CD4-positive, alpha-beta T cell treated with Interferon alpha-2 for 1 hour (primary cell): ENCODE measurements around the gene NIPAL4.

Experiments used
- DNase-seq, 2 donors: peaks; one replicate each; pipeline ENCODE4 v3.0.0-alpha.2; 2020 to 2022

Gene NIPAL4

DNA sequence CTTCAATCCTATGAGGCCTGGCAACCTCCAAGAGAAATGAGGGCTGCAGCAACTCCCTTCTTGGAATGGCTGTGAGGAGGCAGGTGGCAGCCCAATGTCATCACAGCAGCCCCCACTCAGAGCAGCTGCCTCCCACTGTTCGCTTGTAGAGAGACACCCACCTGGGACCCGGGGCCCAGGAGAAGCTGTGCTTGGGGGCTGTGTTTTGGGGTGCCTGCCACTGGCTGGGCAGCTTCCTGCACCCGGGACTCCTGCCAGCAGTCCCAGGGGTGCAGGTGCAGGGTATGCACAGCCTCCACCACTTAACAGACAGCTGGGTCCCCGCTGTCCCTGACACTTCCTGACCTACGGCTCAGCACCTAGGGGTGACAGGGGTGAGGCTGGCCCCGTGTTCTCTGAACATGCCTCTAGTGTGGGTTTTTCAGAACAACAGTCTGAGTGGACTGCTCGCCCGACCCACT, 26.2 kb downstream of the NIPAL4 start:
- peak in 1 of 2 donors; percentile 12 for DNase-seq

DNA sequence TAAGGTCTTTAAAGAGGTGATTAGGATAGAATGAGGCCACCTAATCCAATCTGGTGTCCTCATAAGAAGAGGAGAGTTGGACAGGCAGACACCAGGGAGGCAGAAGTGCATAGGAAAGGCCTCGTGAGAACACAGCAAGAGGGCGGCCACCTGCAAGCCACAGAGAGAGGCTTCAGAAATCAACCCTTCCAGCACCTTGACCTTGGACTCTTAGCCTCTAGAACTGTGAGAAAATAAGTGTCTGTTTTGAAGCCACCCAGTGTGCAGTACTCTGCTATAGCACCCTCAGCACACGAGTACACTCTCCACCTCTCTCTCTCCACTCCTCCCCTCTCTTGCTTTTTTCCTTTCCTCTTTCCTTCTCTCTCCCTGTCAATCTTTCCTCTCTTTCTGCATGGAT, 26.8 kb downstream of the NIPAL4 start:
- DNase-seq: no peak

DNA sequence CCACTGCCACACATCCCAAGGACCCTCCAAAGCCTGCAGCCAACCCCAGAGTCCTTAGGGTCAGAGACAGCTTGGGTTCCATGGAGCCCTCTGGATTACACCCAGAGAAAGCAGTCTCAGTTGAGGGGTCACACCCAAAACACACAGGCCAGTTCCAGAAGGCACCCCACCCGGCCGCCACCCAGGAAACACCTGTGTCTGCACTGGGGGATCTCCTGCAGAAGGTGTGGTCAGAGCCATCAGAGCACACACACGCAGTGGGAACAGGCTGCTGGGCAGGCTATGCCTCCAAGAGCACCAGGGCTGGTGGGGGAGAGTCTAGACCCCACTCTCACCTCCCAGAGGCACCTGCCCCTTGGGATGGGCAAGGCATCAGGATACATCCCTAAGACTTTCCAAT, 27.3 kb downstream of the NIPAL4 start:
- peak; percentile 17 to 64 for DNase-seq

DNA sequence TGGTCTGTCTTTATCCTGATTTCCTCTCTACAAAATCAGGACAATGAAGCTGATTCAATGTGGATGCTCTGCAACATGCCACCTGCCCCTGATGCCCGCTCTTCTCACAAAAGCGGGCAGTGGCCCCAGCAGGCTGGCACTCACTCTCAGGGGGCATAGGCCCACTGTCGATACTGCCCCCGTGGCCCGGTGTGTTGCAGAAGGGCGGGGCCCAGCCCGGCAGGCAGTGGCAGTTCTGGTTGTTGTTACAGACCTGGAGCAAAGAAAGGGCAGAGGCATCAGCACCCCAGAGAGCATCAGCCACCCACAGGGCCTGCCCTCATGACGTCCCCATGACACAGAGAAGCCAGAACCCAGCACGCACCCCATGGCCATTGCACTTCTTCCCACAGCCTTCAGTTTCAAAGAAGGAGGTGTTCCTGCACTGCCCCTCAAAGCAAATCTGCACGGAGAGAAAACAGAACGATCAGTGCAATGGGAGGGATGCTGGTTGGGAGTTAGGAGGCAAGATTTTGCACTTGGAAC, 31.5 kb downstream of the NIPAL4 start:
- no peak for DNase-seq

DNA sequence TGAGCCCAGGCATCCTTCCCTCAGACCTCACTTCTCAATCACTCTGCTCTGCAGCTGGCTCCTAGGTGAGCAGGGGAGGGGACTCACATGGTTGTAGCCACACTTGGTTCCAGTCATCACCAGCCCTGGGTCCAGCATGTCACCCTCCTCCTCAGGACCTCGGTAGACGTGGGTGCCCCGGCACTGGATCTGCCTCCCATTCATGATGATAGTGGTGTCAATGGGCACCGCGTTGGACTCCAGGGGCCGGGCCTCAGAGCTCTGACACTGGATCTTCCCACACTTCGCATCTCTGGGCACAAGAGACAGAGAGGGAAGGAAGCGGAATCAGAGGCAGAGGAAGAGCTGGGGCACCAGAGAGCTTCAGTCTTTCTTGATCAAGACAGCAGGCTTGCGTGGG, 32.9 kb downstream of the NIPAL4 start:
- no peak for DNase-seq

DNA sequence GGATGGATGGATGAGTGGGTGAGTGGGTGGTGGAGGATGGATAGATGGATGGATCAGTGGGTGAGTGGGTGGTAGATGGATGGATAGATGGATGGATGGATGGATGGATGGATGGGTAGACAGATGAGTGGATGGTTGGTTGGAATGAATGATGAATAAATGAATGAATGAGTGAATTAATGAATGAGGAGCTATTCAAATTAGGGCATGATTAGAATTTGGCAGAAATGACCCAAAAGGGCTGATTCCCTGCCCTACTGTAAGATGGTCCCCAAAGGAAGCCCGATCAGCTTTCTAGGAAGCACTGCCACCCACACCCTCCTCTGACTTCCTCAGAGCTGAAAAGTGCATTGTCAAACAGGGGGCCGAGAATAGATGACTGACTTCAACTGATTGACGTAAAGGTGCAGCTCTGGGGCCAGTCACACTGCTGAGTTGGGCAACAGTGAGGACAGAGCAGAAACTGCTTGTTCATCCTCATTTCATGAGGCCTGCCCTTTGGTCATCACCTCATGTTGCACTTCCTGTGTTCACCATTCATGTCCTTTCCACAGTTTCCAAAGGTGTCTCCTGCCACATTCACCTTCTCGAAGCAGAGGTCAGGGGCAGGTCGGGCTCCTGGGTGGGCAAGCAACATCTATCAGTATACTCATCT, 34.3 kb downstream of the NIPAL4 start:
- DNase-seq: peak in 1 of 2 donors; percentile 68

DNA sequence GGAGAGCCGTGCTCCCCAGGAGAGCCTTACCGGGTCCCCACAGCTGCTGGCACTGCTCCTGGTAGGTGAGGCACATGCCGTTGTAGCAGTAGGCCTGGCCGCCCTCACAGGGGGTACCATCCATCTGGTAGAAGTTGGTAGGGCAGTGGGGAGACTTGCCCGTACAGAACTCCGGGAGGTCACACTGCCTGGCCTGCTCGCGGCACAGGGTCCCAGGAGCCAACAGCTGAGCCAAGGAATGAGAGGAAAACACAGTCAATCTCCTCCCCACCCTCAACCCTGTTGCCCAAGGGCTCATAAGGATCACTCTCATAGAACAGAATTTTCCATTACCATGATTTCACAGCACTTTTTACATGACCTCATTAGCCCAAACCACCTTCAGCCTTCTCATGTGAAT, 36.9 kb downstream of the NIPAL4 start:
- DNase-seq: no peak

DNA sequence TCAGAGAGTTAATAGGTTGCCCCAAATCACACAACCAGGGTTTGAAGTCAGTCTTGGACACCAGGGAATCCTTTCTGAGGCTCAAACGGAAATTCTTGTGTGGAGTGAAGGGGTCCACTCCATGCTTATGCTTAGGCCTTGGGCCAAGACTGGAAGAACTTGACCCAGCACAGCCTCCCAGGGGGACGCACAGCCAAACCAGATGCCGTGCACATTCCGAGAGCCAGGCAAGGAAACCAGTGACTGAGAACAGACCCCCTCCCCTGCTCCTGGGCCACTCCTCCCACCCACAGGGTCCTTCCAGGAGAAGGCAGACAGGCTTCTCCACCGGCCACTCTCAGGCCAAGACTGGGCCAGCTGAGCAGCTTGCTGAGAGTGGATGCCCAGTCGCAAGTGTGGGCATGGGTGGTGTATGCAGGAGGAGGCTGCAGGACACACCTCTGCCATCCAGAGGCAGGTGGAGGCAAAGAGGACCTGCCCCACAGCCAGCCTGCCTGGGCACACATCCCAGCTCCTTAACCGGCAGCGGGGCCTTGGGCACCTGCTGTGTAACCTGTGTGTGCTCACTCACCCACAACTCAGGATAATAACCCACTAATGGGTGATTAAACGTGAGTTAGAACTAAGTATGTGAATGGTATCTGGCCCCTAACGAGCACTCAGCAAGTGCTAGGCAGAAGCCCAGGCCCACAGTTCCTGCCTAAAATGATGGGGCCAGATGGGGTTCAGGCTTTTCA, 38.0 kb downstream of the NIPAL4 start:
- DNase-seq: no peak

DNA sequence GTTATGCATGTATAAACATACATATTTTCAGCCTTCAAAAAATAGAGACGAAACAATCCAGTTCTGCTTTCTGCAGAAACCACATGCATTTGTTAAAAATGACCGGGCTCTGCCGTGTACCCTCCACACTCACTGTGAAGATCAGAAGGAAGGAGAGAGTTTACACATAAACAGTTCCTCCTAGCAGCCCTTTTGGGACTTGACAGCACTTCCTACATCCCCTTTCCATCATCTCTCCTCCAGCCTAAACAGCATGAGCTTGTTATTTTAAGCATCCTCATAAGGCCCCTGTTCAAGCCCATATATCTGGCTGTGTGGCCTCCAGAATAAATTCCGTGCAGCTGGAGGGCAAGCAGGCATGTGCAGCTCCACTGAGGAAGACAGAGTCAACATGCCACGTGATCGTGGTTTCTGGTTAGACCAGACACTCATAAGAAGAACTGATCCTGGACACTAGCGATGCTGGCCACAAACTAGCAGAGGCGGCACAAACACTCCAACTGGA, 42.2 kb downstream of the NIPAL4 start:
- DNase-seq: peak in 1 of 2 donors; percentile 47

DNA sequence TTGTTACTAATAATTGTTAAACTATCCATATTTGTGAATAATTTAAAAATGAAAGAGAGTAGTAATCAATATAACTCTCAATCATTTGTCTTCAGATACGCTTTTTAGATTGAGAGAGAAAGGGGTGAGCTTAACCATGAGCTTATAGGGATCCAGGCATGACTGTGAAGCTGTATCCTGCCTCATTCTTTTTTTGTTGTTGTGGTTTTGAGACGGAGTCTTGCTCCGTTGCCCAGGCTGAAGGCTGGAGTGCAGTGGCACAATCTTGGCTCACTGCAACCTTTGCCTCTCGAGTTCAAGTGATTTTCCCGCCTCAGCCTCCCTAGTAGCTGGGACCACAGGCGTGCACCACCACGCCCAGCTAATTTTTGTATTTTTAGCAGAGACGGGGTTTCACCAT, 44.0 kb downstream of the NIPAL4 start:
- no peak for DNase-seq

DNA sequence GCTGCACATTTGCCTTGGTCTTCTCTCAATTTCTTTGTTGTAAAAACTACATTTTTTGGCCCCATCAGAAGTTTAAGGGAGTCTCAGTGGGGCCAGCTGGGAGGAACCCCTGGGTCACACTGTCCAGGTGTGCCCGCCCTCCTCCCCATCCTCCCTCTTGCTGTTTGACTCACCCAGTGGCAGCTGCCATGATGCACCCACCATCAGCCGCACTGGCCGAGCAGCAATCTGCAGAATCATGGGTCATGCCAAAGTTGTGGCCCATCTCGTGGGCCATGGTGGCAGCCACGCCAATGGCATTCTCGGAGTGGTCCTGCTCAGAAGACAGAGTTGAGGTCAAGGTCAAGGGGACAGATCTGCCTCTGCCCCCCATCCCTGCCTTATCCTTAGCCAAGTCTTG, 45.5 kb downstream of the NIPAL4 start:
- no peak for DNase-seq

DNA sequence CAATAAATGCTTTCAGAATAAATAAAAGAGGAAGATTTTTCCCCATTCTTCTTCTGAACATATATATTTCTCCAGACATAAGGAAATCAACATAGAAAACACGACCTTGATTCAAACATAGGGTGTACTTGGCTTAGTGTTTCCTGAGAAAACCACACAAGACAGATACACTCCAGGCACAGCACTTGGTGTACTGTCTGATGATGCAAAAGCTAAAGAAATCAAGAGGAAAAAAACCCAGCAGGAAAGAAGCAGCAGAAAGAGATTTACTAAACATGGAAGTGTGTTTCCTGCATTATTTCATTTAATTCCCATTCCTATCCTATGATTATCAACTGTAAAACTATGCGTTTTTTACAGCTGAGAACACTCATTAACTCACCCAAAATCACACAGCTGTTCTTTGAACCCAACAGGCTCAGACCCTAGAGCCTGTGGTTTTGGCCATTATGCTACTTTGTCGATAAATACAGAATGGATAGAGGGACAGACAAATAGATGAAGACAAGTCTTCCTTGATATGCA, 46.1 kb downstream of the NIPAL4 start:
- DNase-seq: no peak

DNA sequence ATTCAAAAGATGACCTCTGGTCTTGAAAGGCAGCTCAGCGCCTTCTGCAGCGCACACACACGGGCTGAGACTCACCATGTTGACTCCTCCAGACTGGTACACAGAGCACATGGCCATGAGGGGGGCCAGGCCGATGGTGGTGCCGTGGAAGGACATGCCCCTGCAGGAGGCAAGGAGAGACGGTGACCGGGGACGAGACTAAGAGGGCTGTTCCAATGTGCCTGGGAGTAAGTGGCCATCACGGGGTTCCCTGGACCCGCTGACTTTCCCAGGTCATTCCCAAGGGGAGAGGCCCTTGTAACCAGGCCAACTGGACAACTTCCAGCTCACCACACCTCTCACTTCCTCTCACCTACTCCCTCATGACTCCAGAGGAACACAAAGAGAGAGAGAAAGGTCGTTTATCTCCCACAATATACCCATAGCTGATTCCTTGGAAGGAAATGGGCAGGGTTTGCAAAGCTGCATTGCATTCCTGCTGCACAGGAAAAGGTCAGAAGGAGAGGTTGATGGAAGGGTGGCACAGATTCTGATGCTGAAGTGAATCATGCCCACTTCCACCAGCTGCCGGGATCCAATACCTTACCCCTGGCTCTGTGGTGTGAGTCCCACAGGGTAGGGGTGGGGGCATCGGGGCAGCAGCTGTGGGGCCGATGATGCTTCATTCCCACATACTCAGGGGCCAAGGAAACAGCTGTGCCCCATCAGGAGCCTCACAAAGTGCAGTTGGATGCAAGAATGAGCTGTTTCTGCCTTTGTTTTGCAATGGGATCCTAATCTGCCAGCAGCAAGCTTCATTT, 47.2 kb downstream of the NIPAL4 start:
- no peak for DNase-seq

DNA sequence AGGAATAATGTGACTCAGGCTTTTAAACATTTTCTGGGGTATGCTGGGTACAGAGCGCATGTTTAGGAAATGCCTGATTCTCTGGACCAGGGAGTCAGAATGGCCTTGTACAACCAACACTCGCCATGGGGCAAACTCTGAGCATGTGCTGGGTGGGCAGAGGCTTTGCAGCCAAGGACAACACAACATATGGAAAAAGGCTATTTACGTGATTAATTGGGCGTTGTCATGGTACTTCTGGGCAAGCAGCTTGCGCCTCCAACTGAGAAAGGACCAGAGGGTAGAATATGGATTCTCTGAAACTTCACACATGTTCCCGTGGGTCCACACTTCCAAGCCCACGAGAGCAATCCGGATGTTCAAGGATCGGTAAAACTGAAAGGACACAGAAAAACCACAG, 49.1 kb downstream of the NIPAL4 start:
- no peak for DNase-seq

DNA sequence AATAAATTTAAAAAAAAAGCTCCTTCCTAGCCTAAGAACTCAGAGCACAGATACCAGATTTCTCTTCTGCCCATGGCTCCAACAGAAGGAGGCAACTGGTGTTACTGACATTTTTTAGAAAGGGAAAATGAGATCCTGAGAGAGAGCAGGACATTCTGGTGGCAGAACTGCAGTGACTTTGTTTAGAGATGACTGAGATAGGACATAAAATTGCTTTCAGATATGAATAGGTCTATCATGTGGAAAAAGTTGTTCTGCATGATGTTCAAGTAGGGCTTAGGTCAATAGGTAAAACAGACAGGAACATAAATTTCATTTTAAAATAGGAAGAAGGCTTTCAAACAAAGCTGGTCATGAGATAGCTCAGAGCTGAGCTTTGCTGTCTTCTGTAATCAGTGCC, 49.6 kb downstream of the NIPAL4 start:
- DNase-seq: no peak

DNA sequence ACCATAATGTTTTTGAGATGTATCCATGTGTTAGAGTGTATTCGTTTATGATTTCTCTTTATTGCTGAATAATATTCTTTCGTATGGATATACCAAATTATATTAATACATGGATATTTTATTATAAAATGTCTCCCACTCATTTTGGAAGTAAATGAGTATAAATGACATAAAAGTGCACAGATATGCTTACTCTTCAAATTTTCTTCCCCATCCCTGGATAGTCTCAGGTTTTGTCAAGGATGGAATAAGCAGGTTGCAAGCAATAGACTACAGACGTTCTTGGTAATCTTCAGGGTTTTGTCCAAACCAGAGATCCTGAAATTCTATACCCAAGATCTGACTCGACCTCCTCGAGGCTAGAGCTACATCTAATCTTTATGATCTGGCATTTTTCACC, 50.7 kb downstream of the NIPAL4 start:
- DNase-seq: no peak

DNA sequence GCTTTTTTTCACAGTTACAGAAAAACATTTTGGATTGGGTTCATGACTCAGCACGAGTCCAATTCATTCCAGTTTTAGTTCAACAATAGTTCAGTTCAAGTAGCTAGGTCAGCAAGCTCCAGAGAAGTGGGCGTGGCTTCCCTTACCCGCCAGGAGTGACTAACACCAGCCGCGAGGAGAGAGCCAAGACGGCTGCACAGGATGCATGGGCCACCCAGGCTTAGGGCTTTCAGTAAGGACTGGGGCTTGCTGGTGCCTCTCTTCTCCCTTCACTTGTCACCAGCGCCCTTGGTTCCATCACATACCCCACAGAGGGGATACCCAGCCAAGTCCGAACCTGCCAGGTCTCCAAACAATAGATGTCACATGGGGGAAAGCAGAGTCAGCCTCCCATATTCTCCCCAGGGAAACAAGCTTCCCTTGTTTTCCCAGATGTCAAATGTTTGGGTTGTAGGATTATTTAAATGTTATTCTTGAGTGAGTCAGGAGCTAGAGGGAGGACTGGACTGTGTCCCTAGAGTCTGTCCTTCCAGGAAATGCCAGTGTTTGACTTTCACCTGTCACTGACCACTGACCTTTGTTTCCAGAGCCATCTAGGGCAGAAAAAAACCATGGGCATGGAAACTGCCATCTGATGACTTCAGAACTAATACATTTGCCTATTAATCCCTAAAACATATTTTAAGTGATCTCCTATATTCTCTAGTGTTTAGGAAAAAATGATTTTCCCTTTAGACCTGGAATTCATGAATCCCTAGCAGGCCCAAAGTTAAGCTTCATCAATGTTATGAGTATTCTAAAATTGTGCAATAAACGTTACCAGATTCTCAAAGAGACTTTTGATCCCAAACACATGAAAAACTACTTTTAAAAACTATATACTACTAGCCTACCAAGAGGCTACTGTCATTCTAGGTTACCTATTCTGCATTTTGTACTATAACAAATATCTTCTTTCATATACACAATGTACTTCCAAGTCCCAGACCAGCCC, 51.9 kb downstream of the NIPAL4 start:
- DNase-seq: peak; percentile 11 to 31

DNA sequence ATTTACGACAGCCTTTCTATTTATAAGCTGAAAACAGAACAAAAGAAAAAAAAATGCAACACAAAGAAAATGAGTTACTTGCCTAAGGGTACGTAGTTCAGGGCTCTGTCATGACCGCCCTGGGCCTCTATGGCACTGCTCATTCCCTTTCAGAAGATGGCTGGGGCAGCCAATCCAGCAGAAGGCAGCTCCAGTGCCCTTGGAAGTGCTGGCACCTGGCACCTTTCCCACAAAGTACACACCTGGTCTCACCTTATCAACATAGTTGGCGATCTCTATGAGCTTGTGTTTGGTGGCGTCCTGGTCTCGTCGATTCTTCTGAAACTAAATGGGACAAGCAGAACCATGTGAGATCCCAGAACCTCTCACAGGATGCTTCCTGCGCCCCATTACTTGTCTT, 53.2 kb downstream of the NIPAL4 start:
- no peak for DNase-seq

DNA sequence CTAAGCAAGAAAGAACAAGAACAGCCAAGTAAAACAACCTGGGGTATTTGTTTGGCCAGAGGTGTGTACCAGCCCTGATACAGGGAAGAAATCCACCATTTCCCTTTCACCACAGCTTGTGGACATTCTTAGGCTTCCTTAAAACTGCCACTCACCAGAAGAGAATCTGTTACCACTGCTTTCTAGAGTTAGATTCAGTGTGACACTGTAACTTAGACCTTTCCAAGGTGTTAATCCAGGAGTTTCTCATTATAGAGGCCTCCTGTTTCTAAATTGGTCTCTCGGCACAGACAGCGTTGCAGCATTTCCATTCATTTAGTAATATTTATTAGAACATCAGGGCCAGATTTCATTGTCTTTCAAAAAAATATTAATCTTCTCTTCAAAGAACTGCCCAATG, 55.0 kb downstream of the NIPAL4 start:
- DNase-seq: no peak

DNA sequence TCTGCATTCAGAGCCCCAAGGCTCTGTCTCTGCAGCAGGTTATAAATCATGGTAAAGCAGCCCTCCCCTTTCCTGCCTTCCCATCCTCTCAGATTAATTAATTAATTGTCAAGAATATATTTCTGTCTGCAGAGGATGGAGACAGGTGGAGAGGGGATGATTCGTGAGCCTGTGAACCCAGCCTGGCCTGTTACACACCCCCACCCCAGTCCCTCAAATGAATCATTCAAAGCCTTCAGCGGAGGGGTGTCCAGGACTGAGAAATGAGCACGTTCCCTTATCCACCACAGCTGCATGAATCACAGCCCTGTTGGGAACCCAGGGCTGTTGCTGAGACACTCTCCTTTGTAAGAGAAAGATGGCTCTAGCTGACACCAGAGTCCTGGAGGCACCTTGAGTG, 56.0 kb downstream of the NIPAL4 start:
- DNase-seq: no peak

DNA sequence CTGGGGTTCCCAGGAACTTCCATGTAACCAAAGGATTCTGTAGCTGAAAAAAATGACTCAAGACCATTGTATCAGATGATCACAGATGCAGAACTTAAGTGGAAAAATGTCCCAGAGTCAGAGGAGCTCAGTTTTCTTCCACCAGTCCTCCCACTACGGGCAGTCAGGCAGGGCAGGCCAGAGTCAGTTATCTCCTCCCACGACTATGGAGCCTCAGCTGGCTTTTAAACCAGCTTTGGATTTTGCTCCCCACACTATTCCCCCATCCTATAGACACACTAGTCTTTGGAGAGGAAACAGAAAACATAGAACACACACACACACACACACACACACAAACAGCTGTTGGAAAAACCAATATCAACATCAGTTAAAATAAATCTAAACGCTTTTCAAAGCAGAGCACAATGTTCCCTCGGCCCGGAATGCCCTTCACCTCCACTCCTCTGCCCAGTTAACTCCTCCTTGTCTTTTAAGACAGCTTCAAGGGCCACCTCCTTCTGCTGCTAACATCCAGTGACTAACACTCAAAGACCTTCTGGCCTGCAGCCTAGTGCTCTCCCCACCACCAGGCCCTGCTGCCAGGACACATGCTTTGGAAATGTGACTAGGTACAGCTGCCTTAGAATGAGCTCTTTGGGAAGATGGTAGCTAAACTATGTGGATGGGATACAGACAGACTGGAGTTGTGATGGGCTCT, 56.8 kb downstream of the NIPAL4 start:
- DNase-seq: no peak
